ENCODE measurements around the gene SH3BP2.

- TF ChIP-seq, protein P1, sequence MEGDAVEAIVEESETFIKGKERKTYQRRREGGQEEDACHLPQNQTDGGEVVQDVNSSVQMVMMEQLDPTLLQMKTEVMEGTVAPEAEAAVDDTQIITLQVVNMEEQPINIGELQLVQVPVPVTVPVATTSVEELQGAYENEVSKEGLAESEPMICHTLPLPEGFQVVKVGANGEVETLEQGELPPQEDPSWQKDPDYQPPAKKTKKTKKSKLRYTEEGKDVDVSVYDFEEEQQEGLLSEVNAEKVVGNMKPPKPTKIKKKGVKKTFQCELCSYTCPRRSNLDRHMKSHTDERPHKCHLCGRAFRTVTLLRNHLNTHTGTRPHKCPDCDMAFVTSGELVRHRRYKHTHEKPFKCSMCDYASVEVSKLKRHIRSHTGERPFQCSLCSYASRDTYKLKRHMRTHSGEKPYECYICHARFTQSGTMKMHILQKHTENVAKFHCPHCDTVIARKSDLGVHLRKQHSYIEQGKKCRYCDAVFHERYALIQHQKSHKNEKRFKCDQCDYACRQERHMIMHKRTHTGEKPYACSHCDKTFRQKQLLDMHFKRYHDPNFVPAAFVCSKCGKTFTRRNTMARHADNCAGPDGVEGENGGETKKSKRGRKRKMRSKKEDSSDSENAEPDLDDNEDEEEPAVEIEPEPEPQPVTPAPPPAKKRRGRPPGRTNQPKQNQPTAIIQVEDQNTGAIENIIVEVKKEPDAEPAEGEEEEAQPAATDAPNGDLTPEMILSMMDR (IDR thresholded peaks at IDR 0.05; ENCODE audit: low read depth, low read length) = no peak
- no peak for TF ChIP-seq POLR2A (IDR thresholded peaks at IDR 0.05; ENCODE audit: extremely low read depth, insufficient read length)
- no peak for TF ChIP-seq MYC (IDR thresholded peaks at IDR 0.05; ENCODE audit: low read depth, low read length)
- TF ChIP-seq MAX (IDR thresholded peaks at IDR 0.05; ENCODE audit: low read depth, low read length) = no peak
Measured at GRCh38 chr4:2829933-2830451, 37.1 kb downstream of the SH3BP2 start.

Data from NB4 (cell line).